NT2/D1 (cell line): Measurements from ENCODE around the gene KRT13.

Experiments
- SUZ12 ChIP-seq: IDR thresholded peaks from 2 replicates; pipeline ENCODE4 v1.6.1; 2011; ENCODE audit not compliant: insufficient read length, insufficient read depth; ENCODE audit errors: extremely low read depth
- YY1 ChIP-seq: IDR thresholded peaks from 2 replicates; pipeline ENCODE4 v1.6.1; 2011; ENCODE audit not compliant: insufficient read length, insufficient read depth
- ZNF274 ChIP-seq: IDR thresholded peaks from 2 replicates; pipeline ENCODE4 v1.6.1; 2011; ENCODE audit warnings: mild to moderate bottlenecking, low read depth, low read length

- TF ChIP-seq SUZ12 (no peak), ZNF274 (no peak), YY1 (no peak)
Observed at GRCh38 chr17:41452281-41452680, 53.1 kb downstream of the KRT13 start.
